Astrocyte (in vitro differentiated cells and primary cell): ENCODE measurements around the gene LIMK2.

Experiments
- EZH2 ChIP-seq: IDR thresholded peaks from 2 replicates; pipeline ENCODE4 v1.6.1; 2012; ENCODE audit warnings: mild to moderate bottlenecking, low read length, inconsistent platforms; ENCODE audit not compliant: insufficient read depth
- TF ChIP-seq, protein P1 (sequence below): IDR thresholded peaks from 2 replicates; pipeline ENCODE4 v1.5.1; 2011; ENCODE audit warnings: low read depth, mild to moderate bottlenecking, inconsistent platforms, low read length, moderate library complexity; ENCODE audit not compliant: insufficient read depth

DNA sequence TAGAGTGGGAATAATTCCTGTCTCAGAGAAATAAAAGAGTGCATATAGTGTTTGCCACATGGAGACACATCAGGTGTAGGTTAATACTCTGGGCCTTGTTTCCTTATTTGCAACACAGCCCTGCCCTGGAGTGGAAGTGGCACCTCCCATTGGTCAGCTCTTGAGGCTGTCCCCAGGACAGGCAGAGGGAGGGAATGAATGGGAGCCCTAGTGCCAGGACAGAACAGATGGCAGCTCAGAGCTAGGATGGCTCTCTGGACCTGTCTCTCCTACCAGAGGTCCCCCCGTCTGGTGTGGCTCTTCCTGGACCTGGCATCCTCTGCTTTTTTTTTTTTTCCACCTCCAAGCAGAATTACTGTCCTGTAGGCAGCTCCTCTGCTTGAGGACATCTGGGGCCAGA is 35.6 kb downstream of the LIMK2 start:
- TF ChIP-seq, protein P1, sequence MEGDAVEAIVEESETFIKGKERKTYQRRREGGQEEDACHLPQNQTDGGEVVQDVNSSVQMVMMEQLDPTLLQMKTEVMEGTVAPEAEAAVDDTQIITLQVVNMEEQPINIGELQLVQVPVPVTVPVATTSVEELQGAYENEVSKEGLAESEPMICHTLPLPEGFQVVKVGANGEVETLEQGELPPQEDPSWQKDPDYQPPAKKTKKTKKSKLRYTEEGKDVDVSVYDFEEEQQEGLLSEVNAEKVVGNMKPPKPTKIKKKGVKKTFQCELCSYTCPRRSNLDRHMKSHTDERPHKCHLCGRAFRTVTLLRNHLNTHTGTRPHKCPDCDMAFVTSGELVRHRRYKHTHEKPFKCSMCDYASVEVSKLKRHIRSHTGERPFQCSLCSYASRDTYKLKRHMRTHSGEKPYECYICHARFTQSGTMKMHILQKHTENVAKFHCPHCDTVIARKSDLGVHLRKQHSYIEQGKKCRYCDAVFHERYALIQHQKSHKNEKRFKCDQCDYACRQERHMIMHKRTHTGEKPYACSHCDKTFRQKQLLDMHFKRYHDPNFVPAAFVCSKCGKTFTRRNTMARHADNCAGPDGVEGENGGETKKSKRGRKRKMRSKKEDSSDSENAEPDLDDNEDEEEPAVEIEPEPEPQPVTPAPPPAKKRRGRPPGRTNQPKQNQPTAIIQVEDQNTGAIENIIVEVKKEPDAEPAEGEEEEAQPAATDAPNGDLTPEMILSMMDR: no peak
- no peak for TF ChIP-seq EZH2
